SK-N-SH treated with all-trans-retinoic acid at 6 μM for 48 hours (cell line): Measurements from ENCODE around the gene SLC22A14.

Experiments used
- ARNTL ChIP-seq: fragments of 450-650 bp; formaldehyde crosslinking; IDR thresholded peaks from 2 replicates; pipeline ENCODE4 v1.5.0; 2020; ENCODE audit warnings: low read depth, mild to moderate bottlenecking, moderate library complexity, borderline replicate concordance
- ESRRG ChIP-seq: fragments of 250-450 bp; sonication (Bioruptor Pico); IDR thresholded peaks from 2 replicates; pipeline ENCODE4 v1.6.1; 2021; ENCODE audit warnings: mild to moderate bottlenecking
- PATZ1 ChIP-seq: fragments of 250-450 bp; sonication (Bioruptor Pico); IDR thresholded peaks from 2 replicates; pipeline ENCODE4 v1.8.0; 2020; ENCODE audit warnings: mild to moderate bottlenecking, moderate library complexity, borderline replicate concordance
- ZFP30 ChIP-seq: fragments of 450-650 bp; formaldehyde crosslinking; IDR thresholded peaks from 2 replicates; pipeline ENCODE4 v1.5.0; 2022; ENCODE audit warnings: mild to moderate bottlenecking, moderate library complexity

- no peak for TF ChIP-seq ESRRG (CRISPR knock-in tag)
- TF ChIP-seq ZFP30 (CRISPR knock-in tag) = no peak
- TF ChIP-seq ARNTL (CRISPR knock-in tag) = no peak
- no peak for TF ChIP-seq PATZ1 (CRISPR knock-in tag)
These were observed 11.5 kb upstream of the SLC22A14 start for GRCh38 chr3:38270606-38271005.
